ENCODE results near the gene GPATCH11.

The GPATCH11 gene

DNA sequence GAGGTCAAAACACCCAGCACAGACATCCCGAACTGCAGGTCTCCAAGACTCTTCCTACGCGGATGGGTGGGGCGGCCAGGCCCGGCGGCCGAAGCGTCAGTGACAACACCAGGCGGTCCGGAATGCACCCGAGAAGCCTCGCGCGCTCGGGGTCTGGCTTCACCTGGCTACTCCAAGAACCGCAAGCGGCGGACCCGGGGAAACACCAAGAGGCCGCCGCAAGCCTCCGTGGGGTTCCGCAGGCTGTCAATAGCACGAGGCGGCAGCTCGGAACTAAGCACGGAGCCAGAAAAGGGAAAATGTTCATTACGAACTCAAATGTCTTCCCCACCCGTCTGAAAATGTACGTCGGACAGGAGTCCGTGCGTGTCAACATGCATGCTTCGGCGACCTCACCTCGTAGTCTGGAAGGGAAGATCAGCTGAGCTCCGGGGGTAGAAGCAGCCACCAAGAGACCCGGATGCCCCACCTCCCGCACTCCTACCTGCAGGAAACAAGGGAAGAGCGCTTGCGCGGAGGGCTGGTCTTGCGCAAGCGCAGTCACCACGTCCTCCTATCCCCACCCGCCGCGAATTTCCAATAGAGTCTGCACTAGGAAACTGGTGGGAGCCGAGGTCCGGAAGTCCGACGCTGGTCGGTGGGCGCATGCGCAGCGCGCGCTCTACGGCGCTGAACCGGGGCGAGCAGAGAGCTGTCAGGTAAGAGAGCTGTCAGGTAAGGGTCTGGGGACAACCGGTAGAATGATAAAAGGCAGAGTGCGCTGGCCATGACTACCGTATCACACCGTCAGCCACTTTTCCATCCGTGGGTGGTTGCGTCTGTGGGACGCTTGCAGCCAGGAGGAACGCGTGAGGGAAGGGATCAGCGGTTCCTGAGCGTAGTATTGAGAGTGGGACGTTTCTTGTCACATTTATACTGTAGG, at the start of gene GPATCH11, which contains the start of gene HEATR5B:
Gene GPATCH11 (plus strand): TSS at position 646 of the 922 bp plus-strand sequence. CDS start 3,864 bp downstream, outside the sequence.
Gene HEATR5B (minus strand): TSS at position 500 of the 922 bp plus-strand sequence. CDS start 958 bp downstream, outside the sequence.
- DNase-seq (ENCODE audit: low read depth): peak; percentile 93

DNA sequence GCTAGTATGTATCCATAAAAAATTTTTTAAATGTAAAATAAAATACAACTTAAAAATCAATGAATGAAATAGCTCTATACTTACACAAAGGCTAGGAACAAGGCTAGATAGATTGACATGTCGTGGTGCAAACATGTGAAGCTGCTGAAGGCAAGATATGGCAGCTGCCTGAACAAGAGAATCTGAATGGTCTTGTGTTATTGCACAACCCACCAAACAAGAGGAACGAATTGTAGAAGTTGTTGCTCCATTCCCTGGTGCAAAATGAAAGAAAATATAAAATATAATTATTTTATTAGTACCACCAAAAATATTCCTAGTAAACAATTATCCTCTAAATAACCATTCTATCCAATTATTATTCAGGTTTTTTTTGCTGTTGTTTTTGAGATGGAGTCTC, 46.5 kb upstream of the GPATCH11 start:
- no peak for DNase-seq (ENCODE audit: low read depth)

DNA sequence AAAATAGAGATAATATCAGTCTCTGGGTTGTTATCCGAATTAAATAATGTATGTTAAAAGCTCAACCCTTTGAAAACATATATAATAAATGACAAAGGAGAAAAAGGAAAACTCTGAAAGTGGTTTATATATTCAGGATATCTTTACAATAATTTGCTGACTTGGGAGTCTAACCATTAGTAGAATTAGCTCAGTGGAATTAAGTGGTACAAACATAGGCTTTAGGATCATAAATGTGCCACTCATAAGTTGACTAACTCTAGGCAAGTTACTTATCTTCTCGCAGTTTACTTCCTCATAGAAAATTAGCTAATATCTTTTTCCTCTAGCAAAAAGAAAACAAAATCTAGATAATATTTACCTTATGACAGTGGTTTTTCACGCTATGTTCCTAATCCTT, 44.7 kb upstream of the GPATCH11 start:
- DNase-seq (ENCODE audit: low read depth): no peak

DNA sequence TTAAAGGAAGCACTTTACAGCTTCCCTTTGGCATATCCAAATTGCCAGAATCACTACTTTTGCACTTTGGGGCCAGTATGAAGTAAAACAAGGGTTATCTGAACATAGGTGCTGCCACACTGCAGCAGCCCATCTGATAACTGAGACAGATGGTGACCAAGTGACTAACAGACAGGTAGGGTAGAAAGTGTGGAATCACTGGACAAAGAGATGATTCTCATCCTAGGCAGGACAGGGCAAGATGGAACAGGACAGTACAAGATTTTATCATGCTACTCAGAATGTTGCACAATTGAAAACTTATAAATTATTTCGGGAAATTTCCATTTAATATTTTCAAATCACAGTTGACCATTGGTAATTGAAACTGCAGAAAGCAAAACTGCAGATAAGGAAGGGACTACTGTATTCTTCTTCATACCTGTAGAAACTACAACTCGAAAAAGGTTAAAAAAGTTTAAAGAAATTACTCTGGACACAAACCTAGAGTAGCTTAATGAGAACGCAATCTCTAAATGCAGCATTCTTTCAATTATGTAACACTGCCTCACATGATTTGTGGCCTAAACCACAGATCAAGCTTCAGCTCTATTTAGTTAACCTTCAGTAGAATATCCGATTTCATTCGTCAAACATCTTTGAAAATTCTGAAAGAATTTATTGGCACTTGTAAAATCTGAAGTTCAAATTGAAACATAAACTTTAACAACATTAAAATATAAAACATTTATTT, 31.6 kb upstream of the GPATCH11 start:
- DNase-seq (ENCODE audit: low read depth): no peak

DNA sequence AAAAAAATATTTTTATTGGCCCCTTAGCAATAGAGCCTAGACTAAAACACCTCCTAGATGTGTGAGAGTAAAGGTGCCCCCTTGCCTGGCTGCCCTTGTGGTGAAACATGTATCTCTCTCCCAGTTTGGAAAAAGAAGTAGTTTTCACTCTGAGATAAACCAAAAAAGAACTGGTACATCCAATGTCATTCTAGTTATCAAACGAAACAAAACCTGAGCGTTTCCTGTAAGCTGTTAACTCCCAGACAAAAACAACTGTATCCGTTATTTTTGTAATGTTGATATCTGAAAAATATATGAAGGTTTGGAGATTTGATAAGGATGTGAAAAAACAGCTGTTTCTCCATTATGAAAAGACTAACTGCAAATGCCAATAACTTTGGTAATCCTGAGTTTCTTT, 24.5 kb upstream of the GPATCH11 start:
- no peak for DNase-seq (ENCODE audit: low read depth)

DNA sequence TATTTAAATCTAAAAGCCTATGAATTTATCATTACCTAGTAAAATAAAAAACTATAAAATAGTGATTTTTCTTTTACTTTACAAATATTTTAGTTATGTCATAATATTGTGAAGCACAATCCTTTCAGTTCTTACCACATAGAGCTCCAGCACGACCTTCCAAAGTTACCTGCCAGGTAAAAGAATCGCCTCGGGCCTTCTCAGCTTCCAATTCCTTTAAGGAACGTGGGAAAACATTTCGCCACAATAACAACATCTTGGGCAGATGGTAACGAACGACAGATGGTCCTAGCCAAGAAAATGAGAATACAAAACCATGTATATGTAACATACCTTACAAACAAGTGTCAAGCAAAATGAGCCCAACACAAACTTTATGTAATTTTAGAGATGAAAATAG, 23.9 kb upstream of the GPATCH11 start:
- DNase-seq (ENCODE audit: low read depth): no peak

DNA sequence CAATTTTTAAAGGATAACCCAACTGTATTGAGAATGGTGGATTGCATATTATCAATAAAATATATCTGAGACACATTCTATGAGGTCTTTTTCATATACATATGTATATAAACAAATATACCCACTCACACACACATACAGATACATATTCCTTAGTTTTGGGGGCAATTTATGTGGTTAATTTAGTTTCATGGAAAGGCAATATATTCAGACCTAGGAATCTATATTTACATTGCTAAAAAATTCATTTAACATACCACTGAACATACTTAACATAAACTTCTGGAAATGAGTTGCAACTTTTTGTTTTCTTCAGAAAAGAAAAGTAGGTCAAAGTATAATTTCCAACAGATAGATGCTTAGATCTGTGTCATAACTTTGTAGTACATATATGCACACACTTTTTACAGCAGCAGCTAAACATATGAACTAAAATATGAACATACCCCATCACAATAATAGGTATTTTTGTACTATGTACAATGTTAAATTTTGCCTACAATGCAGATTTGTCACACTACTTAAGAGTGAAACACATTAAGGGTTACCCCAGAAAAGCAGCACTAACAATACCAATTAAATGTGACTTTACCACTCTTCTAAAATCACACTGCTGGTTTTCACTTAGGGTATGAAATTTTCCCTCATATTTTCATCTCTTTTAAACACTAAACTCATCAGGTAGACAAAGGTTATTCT, 23.2 kb upstream of the GPATCH11 start:
- no peak for DNase-seq (ENCODE audit: low read depth)

DNA sequence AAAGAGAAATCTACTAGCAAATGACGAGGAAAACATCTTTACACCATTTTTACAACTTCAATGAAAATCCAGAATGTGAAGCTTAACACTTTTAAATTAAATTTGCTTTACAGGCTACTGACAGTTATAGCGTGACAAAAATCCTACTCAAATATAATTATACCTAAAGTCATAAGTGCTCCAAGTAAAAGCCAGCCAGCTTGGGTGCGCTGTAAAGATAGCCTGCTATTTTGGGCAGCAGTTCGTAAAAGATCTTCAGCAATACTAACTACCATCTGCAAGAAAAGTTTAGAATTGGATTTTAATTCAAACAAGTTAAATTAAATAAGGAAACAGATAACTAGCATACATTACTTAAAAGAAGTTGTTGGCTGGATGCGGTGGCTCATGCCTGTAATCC, 22.5 kb upstream of the GPATCH11 start:
- no peak for DNase-seq (ENCODE audit: low read depth)

DNA sequence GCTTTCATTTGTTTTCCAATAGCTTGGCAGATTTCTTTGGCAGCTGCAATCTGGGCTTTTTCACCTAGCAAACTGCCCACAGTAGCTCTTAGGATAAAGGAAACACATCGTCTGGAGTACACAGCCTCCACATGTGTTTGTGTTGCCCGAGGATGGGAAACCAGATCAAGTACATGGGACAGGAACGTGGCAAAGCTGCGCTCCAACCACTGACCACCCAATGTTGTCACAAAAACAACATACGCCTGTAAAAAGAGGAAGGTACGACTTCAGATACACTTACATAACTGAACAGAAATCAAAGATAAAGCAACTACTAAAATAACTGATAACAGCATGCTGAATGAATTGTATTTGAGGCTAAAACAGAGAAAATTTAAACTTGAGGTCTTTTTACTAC, 15.6 kb upstream of the GPATCH11 start:
- no peak for DNase-seq (ENCODE audit: low read depth)

DNA sequence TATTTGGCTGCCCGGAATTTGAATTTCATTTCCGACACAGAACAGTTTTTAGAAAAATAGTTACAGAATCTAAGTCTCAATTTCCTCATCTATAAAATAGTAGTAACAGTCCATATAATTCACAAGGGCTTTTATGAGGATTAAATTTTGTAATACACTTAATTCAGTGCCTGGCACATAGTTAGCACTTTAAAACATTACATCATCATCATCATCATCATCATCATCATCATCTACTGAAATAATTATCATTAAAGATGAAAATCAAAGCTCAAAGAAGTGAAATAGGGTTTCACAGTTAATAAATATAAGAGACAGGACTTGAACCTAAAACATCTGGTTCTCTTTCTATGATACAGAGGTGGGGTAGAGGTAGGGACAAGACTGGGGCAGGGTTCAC, 13.4 kb upstream of the GPATCH11 start:
- no peak for DNase-seq (ENCODE audit: low read depth)

DNA sequence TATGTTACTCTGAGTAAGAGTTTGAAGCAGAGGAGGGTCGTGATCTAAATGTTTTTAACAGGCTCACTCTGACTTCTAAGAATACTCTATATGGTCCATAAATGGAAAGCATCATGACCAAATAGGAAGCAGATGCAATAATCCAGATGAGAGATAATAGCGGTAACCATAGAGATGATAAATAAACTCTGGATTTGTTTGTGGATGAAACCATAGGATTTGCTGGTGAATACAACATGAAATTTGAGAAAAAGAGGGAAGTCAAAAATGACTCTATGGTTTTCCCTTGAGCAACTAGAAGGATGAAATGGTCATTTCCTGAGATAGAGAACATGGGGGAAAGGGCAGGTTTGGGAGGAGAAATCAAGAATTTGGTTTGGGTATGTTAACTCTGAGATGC, 4.1 kb upstream of the GPATCH11 start:
- DNase-seq (ENCODE audit: low read depth): no peak

DNA sequence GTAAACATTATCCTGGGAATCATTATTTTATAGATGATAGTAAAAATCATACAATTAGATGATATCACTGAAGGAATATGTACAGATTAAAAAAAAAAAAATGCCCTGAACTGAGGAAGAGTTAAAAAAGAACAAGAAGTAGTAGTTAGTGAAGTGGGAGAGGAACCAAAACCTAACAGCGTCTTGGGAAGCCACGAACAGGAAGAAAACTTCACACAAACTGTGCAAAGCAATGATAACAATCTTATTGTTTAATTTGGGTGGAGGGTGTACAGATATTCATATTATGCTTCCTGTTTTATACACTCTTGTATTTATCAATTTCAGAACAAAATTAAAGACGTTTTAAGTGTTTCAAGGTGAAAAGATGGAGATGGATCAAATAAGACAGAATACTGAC, 3.6 kb upstream of the GPATCH11 start:
- no peak for DNase-seq (ENCODE audit: low read depth)

DNA sequence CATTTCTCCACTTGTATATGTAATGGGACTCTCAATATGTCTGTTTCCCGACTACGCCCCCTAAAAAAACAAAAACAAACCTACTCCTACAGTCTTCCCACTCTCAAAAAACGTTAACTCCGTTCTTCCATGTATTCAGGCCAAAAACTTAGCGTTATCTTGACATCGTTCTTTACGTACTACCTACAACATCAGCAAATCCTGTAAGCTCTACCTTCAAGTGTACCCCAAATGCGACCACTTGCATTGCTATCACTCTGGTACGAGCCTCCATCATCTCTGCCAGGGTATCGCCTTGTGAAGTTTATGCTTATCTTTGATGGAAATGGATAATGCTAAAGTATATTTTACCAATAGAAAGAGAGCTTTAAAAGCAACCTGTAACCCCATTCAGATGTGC, 479 bp downstream of the GPATCH11 start:
- DNase-seq (ENCODE audit: low read depth): no peak

DNA sequence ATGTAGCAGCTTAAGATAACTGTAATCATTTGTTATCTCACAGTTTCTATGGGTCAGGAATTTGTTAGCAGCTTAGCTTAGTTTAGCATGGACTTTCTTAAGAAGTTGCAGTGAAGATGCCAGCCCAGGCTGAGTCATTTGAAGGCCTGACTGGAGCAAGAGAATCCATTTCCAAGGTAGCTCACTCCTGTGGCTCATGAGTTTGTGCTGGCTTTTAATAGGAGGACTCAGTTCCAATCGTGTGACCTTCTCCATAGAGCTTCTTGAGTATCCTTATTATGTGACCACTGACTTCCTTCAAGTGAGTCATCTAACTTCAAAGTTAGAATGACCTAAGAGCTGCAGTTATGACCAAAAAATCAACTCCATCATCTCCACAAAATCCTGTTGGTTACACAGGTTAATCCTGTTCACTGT, 1.4 kb downstream of the GPATCH11 start:
- DNase-seq (ENCODE audit: low read depth): peak; percentile 1

DNA sequence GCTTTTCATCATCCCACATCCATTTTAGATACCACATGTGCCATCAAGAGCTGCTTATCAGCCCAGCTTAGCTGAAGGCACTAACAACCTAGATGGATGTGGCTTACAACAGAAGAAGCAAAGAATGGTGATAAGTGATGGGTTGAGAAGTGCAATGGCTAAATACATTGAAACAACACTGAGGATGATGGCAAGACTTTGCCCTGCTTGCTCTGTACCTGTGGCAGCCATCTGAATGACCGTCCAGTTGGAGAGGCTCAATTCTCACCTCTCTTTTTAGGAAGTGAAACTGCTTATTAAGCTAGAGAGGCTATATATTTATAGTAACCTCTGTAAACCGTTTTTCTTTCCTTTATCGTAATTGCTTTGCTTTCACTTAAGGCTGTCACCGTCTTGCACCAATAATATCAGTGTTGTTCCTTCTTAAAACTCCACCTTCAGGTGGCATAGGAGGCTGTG, 5.7 kb downstream of the GPATCH11 start:
- no peak for DNase-seq (ENCODE audit: low read depth)

DNA sequence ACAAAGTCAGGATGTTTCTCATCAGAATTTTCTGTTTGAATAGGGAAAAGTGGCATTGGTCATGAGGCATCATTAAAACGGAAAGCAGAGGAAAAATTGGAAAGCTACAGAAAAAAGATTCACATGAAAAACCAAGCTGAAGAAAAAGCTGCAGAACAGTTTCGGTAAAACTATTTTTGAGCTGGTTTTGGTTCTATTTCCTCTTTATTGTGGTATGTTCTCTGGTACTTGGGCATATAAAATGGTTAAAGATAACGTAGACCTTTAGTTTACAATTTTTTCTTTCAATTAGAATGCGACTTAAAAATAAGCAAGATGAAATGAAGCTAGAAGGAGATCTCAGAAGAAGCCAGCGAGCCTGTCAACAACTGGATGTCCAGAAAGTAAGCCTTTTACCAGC, 7.6 kb downstream of the GPATCH11 start:
- DNase-seq (ENCODE audit: low read depth): no peak

DNA sequence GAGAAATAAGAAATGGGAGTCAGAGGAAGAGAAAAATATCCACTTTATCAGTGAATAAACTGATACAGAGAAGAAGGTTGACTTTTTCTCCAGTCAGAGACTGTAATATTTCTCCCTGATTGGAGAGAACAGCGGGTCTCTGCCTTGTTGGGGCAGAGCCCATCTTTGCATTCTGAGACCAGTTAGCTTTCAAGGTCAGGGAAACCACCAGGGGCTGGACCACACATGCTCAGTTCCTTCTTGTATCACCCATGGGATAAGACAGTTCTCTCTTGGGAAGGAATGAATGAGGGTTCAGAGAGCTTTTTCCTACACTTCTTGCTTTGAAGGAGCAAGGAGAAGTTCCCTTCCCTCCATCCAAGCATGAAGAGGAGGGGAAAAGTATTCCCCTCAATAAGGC, 12.2 kb downstream of the GPATCH11 start:
- DNase-seq (ENCODE audit: low read depth): no peak

DNA sequence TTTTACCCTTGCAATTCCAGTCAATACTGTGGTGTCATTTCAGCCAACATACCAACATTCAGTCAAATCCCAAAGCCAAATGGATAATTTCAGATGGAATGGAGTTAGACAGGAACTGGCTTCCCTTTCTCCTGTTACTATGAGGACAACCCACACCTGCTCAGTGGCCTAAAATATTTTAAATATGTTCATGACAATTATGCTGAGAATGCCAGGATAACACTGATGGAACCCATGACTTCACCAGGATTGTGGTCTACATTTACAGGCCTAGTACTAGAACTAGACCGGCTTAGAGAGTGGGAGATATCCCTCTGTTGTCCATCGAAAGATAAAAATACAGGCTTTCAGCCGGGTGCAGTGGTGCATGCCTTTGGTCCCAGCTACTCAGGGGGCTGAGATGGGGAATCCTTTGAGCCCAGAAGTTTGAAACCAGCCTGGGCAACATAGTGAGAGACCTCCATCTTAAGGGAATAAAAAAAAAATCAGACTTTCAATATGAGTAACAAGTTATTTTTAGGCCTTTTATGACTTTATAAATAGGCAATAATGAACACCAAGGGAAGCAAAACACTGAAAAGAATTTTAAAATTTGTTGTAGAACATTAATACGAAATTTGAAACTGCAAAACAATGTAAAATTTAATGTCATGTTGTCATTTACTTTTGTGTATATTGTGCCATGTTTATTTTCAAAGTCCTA, 14.2 kb downstream of the GPATCH11 start:
- no peak for DNase-seq (ENCODE audit: low read depth)

DNA sequence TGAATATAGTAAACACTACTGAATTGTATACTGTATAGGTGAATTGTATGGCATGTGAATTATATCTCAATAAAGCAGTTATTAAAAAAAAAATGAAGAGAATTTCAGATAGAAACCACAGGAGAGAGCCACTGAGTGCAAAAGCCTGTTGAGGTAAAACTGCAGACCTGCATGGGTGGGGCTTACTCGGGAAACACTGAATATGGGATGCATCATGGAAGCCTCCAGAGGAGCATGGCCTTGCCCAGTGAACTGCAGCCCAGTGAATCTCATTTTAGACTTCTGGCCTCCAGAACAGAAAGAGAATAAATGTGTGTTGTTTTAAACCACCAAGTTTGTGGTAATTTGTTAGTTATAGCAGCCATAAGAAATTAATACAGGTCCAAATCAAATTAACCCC, 15.7 kb downstream of the GPATCH11 start:
- DNase-seq (ENCODE audit: low read depth): no peak

DNA sequence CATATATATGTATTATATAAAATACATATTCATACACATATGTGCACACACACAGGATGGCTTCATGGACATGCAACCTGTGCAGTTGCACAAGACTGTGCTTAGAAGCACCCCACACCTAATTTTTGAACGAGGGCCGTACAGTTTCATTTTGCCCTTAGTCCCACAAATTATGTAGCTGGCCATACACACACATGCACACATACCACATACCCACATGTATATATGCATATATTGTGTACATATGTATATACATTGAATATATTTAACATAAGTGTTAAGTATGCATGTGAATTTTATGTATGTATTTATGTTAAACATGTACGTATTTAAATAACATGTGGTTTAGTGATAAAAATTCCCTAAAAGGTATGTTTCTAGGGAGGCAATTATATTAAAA, 18.3 kb downstream of the GPATCH11 start:
- no peak for DNase-seq (ENCODE audit: low read depth)

DNA sequence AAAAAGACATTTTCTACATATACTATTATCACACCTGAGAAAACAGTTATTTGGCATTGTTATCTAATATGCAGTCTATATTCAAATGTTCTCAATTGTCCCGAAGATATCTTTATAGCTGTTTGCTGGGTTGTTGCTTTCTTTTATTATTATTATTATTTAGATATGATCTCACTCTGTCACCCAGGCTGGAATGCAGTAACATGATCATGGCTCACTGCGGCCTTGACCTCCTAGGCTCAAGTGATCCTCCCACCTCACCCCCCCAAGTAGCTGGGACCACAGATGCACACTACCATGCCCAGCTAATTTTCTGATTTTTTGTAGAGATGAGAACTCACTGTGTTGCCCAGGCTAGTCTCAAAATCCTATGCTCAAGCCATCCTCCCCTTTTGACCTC, 19.9 kb downstream of the GPATCH11 start:
- DNase-seq (ENCODE audit: low read depth): no peak

DNA sequence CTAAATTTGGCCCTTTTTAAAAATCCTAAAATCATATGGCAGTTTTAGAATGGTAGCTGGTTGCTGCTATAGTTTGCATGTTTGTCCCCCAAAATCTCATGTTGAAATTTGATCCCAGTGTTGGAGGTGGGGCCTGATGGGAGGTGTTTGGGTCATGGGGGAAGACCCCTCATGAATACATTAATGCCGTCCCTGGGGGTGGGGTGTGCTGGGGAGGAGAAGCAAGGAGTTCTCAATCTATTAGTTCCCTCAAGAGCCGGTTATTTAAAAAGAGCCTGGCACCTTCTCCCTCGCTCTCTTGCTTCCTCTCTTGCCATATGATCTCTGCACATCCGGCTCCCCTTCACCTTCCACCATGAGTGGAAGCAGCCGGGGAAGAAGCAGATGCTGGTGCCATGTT, 20.8 kb downstream of the GPATCH11 start:
- DNase-seq (ENCODE audit: low read depth): no peak

Measured in fibroblast of gingiva (primary cell).